A549 (cell line): Measurements from ENCODE around the gene GALNTL6. TPM values are rescaled to one million over a fixed set of nuclear protein-coding genes. Genes with fewer than 3 reads are reported as not detected.

ENCODE experiments used
- ATAC-seq, 2 experiments: fragments of 200-7000 bp in 1 of 2; fragments of >200 bp in 1 of 2; cut with Nextera tagmentation in 1 of 2; cut with Tn5 transposase in 1 of 2; 3 replicates each; pipeline versions ENCODE4 v1.8.0 to v1.9.1; 2018 to 2020; ENCODE audit warnings: mild to moderate bottlenecking in 1 of 2, moderate library complexity in 1 of 2
- CTCF ChIA-PET: fragments of 300-600 bp; sonication (Branson Sonifier 250); formaldehyde crosslinking; extraction: SDS; loops from one replicate; lab custom pipeline; 2021; ENCODE audit warnings: antibody characterized with exemption, inconsistent platforms; lab: Yijun Ruan, JAX
- POLR2A ChIA-PET: fragments of 350-600 bp; formaldehyde crosslinking; extraction: SDS; loops from one replicate; lab custom pipeline; 2021; ENCODE audit warnings: antibody characterized with exemption, inconsistent platforms; lab: Yijun Ruan, JAX
- DNase-seq, 2 experiments: peaks; one replicate each; pipeline versions ENCODE4 v3.0.0 to v3.0.0-alpha.2; 2011 to 2016; ENCODE audit warnings: low read depth in 1 of 2, low spot score in 1 of 2
- FAIRE-seq: peaks from 2 replicates; lab custom pipeline; 2011; peaks lifted over from hg19 to GRCh38; lab: Jason Lieb, UNC
- H3K27ac ChIP-seq, 2 experiments: fragments of >200 bp; sonication (Bioruptor Twin); formaldehyde crosslinking; 3 replicates each; pipeline ENCODE4 v1.5.1; 2016 to 2017
- H3K4me1 ChIP-seq: fragments of >200 bp; sonication (Bioruptor Twin); formaldehyde crosslinking; 3 replicates; pipeline ENCODE4 v1.6.1; 2016
- H3K4me2 ChIP-seq: fragments of >200 bp; sonication (Bioruptor Twin); formaldehyde crosslinking; 3 replicates; pipeline ENCODE4 v1.6.1; 2016
- H3K4me3 ChIP-seq: fragments of >200 bp; sonication (Bioruptor Twin); formaldehyde crosslinking; 3 replicates; pipeline ENCODE4 v1.5.1; 2016
- H3K9me3 ChIP-seq: fragments of >200 bp; sonication (Bioruptor Twin); formaldehyde crosslinking; 3 replicates; pipeline ENCODE4 v1.6.1; 2016
- CBX2 ChIP-seq: fragments of 200-600 bp; sonication (generic); IDR thresholded peaks from 2 replicates; pipeline ENCODE4 v1.6.1; 2016; ENCODE audit warnings: low read depth, mild to moderate bottlenecking, borderline replicate concordance
- CBX8 ChIP-seq: fragments of 200-600 bp; sonication (generic); IDR thresholded peaks from 2 replicates; pipeline ENCODE4 v1.6.1; 2016
- CEBPB ChIP-seq, 2 experiments: fragments of >200 bp in 1 of 2; sonication (Bioruptor Twin) in 1 of 2; formaldehyde crosslinking in 1 of 2; IDR thresholded peaks; 2 replicates each; pipeline ENCODE4 v1.6.1; 2012 to 2016
- CHD2 ChIP-seq: fragments of 150-350 bp; IDR thresholded peaks from 2 replicates; pipeline ENCODE4 v1.6.1; 2014; ENCODE audit warnings: low read length; ENCODE audit not compliant: partially characterized antibody
- EHMT2 ChIP-seq: fragments of 200-600 bp; sonication (generic); IDR thresholded peaks from 2 replicates; pipeline ENCODE4 v1.6.1; 2016; ENCODE audit warnings: antibody characterized with exemption, low read depth, mild to moderate bottlenecking, moderate library complexity
- EP300 ChIP-seq, 2 experiments: fragments of >200 bp; sonication (Bioruptor Twin); formaldehyde crosslinking; IDR thresholded peaks; 2 replicates in 1 of 2; 3 replicates in 1 of 2; pipeline ENCODE4 v1.6.1; 2016 to 2017
- JUN ChIP-seq, 2 experiments: fragments of >200 bp; sonication (Bioruptor Twin); formaldehyde crosslinking; IDR thresholded peaks; 2 replicates in 1 of 2; 3 replicates in 1 of 2; pipeline ENCODE4 v1.6.1; 2016 to 2017
- PHF8 ChIP-seq: fragments of 200-600 bp; sonication (generic); IDR thresholded peaks from 2 replicates; pipeline ENCODE4 v1.6.1; 2016; ENCODE audit warnings: low read depth, mild to moderate bottlenecking, antibody characterized with exemption, moderate library complexity, borderline replicate concordance
- RARB ChIP-seq: fragments of 250-450 bp; sonication (Bioruptor Pico); IDR thresholded peaks from 2 replicates; pipeline ENCODE4 v1.8.0; 2021; ENCODE audit warnings: mild to moderate bottlenecking, moderate library complexity
- RFX5 ChIP-seq: fragments of 450-650 bp; IDR thresholded peaks from 2 replicates; pipeline ENCODE4 v1.7.1; 2014; ENCODE audit warnings: antibody characterized with exemption, mild to moderate bottlenecking, moderate library complexity
- WGBS: methylation state at CpG from one replicate; pipeline ENCODE4 v1.1.6; 2017; ENCODE audit errors: missing lambda C conversion rate; 5-methylcytosine and 5-hydroxymethylcytosine counted together
- polyA plus RNA-seq, 4 experiments: library from polyadenylated mRNA; depleted of rRNA in 3 of 4; stranded (reverse); fragments of >200 nt; fragmentation: RNase III in 1 of 4; extraction: RNeasy Plus Mini Kit Qiagen cat#74134 plus additional on column Dnase treatment in 1 of 4; gene quantifications; 2 replicates in 3 of 4; 3 replicates in 1 of 4; pipeline ENCODE4 v1.2.3, GENCODE V29; 2011 to 2017
- TF ChIP-seq, protein P1 (sequence below): fragments of 250-450 bp; sonication (Bioruptor Pico); IDR thresholded peaks from 2 replicates; pipeline ENCODE4 v1.5.0; 2021; ENCODE audit warnings: mild to moderate bottlenecking, moderate library complexity, borderline replicate concordance
- TF ChIP-seq, protein P2 (sequence below): fragments of 450-650 bp; IDR thresholded peaks from 2 replicates; pipeline ENCODE4 v1.6.1; 2014; ENCODE audit warnings: antibody characterized with exemption
- TF ChIP-seq, protein P3 (sequence below): fragments of >200 bp; sonication (Bioruptor Twin); formaldehyde crosslinking; IDR thresholded peaks from 3 replicates; pipeline ENCODE4 v1.5.1; 2016
- TF ChIP-seq, protein P4 (sequence below): fragments of 250-450 bp; sonication (Bioruptor Pico); IDR thresholded peaks from 2 replicates; pipeline ENCODE4 v1.5.0; 2020; ENCODE audit warnings: low read depth, mild to moderate bottlenecking, moderate library complexity
- TF ChIP-seq, protein P5 (sequence below): fragments of >200 bp; sonication (Bioruptor Twin); formaldehyde crosslinking; IDR thresholded peaks from 3 replicates; pipeline ENCODE4 v1.6.1; 2016
- TF ChIP-seq, protein P6 (sequence below): fragments of 200-600 bp; sonication (generic); IDR thresholded peaks from 2 replicates; pipeline ENCODE4 v1.6.1; 2016; ENCODE audit warnings: antibody characterized with exemption, mild to moderate bottlenecking, moderate library complexity
- TF ChIP-seq, protein P7 (sequence below): IDR thresholded peaks from 2 replicates; pipeline ENCODE4 v1.6.1; 2012

GALNTL6 gene
- polyA plus RNA-seq, 2 of the 4 experiments (the other 2 are of a cell fraction) = 0.06 to 0.49 TPM

DNA sequence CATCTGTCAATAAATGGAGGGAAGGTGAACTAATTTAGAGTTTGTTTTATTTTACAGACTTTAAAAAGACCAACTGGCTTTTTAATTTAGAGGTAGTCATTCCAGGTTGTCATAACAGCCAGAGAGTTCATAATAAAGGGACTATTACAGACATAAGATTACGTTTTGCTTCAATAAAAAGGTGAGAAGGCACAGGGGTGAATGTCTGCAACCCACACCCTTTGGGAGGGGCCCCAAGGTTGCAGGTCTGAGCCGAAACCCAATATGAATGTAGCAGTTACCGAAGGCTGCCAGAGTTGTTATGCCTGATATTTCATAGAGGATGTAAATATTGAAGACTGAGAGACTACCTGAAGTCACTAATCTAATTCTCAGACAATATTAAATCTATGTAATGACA lies 1025.7 kb downstream of the GALNTL6 start:
- Histone ChIP-seq H3K4me1 (0 out of 3 replicates have a peak, but pooled peaks cover 5% of the 10 kb centered on the region), H3K4me2 (no peak overlapping the region), H3K4me3 (no peak overlapping the region), H3K9me3 (0 out of 3 replicates have a peak, but pooled peaks cover 2% of the 10 kb centered on the region), H3K27ac (no peak overlapping the region)
- TF ChIP-seq, protein P1, sequence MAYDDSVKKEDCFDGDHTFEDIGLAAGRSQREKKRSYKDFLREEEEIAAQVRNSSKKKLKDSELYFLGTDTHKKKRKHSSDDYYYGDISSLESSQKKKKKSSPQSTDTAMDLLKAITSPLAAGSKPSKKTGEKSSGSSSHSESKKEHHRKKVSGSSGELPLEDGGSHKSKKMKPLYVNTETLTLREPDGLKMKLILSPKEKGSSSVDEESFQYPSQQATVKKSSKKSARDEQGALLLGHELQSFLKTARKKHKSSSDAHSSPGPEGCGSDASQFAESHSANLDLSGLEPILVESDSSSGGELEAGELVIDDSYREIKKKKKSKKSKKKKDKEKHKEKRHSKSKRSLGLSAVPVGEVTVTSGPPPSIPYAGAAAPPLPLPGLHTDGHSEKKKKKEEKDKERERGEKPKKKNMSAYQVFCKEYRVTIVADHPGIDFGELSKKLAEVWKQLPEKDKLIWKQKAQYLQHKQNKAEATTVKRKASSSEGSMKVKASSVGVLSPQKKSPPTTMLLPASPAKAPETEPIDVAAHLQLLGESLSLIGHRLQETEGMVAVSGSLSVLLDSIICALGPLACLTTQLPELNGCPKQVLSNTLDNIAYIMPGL (CRISPR knock-in tag) = no peak
- TF ChIP-seq, protein P2, sequence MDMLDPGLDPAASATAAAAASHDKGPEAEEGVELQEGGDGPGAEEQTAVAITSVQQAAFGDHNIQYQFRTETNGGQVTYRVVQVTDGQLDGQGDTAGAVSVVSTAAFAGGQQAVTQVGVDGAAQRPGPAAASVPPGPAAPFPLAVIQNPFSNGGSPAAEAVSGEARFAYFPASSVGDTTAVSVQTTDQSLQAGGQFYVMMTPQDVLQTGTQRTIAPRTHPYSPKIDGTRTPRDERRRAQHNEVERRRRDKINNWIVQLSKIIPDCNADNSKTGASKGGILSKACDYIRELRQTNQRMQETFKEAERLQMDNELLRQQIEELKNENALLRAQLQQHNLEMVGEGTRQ = no peak
- TF ChIP-seq EP300 (IDR thresholded peaks at IDR 0.05) (no peak), CHD2 (no peak), RFX5 (no peak), EHMT2 (no peak)
- TF ChIP-seq, protein P3, sequence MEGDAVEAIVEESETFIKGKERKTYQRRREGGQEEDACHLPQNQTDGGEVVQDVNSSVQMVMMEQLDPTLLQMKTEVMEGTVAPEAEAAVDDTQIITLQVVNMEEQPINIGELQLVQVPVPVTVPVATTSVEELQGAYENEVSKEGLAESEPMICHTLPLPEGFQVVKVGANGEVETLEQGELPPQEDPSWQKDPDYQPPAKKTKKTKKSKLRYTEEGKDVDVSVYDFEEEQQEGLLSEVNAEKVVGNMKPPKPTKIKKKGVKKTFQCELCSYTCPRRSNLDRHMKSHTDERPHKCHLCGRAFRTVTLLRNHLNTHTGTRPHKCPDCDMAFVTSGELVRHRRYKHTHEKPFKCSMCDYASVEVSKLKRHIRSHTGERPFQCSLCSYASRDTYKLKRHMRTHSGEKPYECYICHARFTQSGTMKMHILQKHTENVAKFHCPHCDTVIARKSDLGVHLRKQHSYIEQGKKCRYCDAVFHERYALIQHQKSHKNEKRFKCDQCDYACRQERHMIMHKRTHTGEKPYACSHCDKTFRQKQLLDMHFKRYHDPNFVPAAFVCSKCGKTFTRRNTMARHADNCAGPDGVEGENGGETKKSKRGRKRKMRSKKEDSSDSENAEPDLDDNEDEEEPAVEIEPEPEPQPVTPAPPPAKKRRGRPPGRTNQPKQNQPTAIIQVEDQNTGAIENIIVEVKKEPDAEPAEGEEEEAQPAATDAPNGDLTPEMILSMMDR = no peak
- TF ChIP-seq, protein P4, sequence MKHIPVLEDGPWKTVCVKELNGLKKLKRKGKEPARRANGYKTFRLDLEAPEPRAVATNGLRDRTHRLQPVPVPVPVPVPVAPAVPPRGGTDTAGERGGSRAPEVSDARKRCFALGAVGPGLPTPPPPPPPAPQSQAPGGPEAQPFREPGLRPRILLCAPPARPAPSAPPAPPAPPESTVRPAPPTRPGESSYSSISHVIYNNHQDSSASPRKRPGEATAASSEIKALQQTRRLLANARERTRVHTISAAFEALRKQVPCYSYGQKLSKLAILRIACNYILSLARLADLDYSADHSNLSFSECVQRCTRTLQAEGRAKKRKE (CRISPR knock-in tag) = no peak
- CTCF ChIA-PET = no interaction called here
- FAIRE-seq (no peak), DNase-seq (no peak), ATAC-seq (no peak)
- POLR2A ChIA-PET = no interaction called here
- 88% methylated on average over 3 of the region's 3 CpGs for WGBS

DNA sequence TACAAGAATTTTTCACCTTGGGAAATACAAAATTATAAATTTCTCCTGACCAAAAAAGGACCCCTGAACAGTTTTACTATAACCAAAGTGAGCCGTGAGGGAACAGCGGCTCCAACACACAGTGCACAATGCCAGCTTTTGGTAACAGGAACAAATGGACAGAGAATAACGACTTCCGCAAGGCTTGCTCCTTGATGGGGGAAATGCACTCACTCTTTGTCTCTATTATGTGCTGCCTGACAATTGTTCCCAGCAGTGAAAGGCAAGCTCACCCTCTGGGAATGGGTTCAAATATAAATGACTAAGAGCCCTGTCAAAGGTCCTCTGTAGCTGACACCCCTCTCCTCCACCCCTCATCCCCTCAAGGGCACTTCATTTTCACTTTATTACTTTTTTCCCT lies 1029.6 kb downstream of the GALNTL6 start:
- WGBS = 92% methylated on average over 4 of the region's 4 CpGs

More for the DNA sequence above, 1029.6 kb downstream of the GALNTL6 start:
- no peak overlapping the region for H3K27ac ChIP-seq
- H3K4me1 ChIP-seq = 0 out of 3 replicates have a peak, but pooled peaks cover 5% of the 10 kb centered on the region
- no peak overlapping the region for H3K4me2 ChIP-seq
- no peak for ATAC-seq
- no peak for FAIRE-seq
- TF ChIP-seq RARB (CRISPR knock-in tag) = no peak
- TF ChIP-seq PHF8 = no peak
- TF ChIP-seq JUN (IDR thresholded peaks at IDR 0.05) = no peak
- TF ChIP-seq, protein P5, sequence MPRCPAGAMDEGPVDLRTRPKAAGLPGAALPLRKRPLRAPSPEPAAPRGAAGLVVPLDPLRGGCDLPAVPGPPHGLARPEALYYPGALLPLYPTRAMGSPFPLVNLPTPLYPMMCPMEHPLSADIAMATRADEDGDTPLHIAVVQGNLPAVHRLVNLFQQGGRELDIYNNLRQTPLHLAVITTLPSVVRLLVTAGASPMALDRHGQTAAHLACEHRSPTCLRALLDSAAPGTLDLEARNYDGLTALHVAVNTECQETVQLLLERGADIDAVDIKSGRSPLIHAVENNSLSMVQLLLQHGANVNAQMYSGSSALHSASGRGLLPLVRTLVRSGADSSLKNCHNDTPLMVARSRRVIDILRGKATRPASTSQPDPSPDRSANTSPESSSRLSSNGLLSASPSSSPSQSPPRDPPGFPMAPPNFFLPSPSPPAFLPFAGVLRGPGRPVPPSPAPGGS = no peak
- no peak for TF ChIP-seq CBX8
- TF ChIP-seq, protein P2 = no peak
- TF ChIP-seq CBX2 = no peak
- TF ChIP-seq CEBPB (IDR thresholded peaks at IDR 0.05) = no peak
- TF ChIP-seq, protein P6, sequence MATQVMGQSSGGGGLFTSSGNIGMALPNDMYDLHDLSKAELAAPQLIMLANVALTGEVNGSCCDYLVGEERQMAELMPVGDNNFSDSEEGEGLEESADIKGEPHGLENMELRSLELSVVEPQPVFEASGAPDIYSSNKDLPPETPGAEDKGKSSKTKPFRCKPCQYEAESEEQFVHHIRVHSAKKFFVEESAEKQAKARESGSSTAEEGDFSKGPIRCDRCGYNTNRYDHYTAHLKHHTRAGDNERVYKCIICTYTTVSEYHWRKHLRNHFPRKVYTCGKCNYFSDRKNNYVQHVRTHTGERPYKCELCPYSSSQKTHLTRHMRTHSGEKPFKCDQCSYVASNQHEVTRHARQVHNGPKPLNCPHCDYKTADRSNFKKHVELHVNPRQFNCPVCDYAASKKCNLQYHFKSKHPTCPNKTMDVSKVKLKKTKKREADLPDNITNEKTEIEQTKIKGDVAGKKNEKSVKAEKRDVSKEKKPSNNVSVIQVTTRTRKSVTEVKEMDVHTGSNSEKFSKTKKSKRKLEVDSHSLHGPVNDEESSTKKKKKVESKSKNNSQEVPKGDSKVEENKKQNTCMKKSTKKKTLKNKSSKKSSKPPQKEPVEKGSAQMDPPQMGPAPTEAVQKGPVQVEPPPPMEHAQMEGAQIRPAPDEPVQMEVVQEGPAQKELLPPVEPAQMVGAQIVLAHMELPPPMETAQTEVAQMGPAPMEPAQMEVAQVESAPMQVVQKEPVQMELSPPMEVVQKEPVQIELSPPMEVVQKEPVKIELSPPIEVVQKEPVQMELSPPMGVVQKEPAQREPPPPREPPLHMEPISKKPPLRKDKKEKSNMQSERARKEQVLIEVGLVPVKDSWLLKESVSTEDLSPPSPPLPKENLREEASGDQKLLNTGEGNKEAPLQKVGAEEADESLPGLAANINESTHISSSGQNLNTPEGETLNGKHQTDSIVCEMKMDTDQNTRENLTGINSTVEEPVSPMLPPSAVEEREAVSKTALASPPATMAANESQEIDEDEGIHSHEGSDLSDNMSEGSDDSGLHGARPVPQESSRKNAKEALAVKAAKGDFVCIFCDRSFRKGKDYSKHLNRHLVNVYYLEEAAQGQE = no peak
- TF ChIP-seq, protein P7, sequence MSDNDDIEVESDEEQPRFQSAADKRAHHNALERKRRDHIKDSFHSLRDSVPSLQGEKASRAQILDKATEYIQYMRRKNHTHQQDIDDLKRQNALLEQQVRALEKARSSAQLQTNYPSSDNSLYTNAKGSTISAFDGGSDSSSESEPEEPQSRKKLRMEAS = no peak
- ChIA-PET CTCF (no interaction called here), POLR2A (no interaction called here)
- no peak overlapping the region for H3K4me3 ChIP-seq
- no peaks in the 10 kb centered on the region for H3K9me3 ChIP-seq
- DNase-seq = no peak
